CD1c-positive myeloid dendritic cell (primary cell): ENCODE results near the gene SRRM2.
A peak's percentile ranks its signal among the peaks of the same experiment; 100 is the strongest.

Source experiments
- DNase-seq: peaks from one replicate; pipeline ENCODE4 v3.0.0-alpha.2; 2016; ENCODE audit errors: extremely low spot score

Gene SRRM2

GRCh38 chr16:2777231-2777902, 24.9 kb downstream of the SRRM2 start, which contains the start of gene ELOB:
ELOB (minus strand) TSS chr16:2777280; CDS start chr16:2777239, 41 bp downstream.
- DNase-seq = peak; percentile 94

- DNase-seq = peak; percentile 22
These were observed 25.6 kb downstream of the SRRM2 start for GRCh38 chr16:2777903-2778629.

- DNase-seq = no peak
These were observed 26.2 kb downstream of the SRRM2 start for GRCh38 chr16:2778630-2778958.

DNA sequence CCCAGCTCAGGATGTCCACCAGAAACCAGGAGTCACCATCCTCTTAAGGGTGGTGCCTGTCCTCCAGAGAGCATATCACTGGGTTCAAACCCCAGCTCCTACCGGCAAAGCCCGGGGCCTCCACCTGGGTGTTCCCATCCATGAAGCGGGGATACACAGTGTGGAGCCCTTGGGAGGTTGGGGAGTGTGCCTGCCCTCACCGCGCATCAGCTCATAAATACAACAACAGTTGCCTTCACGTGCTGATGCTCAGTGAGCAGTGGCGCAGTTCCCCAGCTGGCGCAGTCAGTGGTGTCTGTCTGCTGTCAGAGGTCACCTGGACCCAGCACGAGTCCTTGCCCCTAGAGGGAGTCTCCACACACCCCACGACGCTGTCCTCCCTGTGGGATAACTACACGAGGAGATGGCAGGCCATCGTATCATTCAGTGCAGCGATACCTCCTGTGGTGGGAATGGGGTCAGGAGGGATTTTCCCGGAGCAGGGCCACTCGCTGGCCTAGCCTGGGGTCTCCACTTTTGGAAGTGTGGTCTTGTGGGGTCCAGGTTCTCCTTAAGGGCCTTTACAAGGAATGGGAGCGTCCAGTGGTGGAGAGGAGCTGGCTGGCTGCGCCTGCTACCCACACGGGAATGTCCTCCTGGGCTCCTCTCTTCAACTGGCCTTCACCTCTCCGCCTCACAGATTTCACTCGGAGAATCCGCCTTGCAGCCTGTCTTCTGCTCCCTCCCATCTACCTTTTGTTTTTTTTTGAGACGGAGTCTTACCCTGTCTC, 26.9 kb downstream of the SRRM2 start:
- no peak for DNase-seq

DNA sequence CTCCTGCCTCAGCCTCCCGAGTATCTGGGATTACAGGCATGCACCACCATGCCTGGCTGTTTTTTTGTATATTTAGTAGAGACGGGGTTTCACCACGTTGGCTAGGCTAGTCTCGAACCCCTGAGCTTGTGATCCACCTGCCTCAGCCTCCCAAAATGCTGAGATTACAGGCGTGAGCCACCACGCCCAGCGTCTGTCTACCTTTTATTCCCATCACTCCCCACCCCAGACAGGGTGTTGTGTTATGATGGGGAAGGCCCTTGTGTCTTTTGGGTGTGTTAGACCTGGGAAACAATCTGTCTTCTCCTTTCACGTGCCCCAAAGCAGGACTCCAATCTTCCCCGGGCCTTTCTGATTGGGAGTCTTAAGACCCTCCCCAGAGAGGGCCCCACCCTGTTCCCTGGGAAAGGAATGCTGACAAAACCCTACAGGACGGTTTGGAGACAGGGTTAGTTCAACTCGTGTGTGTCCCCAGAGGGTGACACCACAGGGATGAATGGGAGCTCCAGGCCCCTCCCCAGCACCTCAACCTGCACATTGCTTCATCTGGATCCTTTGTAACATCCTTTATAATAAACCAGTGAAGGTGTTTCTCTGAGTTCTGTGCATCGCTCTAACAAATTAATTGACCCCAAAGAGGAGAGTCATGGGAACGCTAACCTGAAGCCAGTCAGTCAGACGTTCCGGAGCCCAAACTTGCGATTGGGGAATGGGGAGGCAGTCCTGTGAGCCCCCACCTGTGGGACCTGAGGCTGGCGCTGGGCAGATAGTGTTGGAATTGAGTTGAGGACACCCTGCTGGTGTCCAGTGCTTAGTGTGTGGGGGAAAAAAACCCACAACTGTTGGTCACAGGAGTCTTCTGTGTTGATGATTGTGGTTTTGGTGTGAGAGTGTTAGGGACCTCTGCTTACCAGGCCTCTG, 27.8 kb downstream of the SRRM2 start:
- no peak for DNase-seq

DNA sequence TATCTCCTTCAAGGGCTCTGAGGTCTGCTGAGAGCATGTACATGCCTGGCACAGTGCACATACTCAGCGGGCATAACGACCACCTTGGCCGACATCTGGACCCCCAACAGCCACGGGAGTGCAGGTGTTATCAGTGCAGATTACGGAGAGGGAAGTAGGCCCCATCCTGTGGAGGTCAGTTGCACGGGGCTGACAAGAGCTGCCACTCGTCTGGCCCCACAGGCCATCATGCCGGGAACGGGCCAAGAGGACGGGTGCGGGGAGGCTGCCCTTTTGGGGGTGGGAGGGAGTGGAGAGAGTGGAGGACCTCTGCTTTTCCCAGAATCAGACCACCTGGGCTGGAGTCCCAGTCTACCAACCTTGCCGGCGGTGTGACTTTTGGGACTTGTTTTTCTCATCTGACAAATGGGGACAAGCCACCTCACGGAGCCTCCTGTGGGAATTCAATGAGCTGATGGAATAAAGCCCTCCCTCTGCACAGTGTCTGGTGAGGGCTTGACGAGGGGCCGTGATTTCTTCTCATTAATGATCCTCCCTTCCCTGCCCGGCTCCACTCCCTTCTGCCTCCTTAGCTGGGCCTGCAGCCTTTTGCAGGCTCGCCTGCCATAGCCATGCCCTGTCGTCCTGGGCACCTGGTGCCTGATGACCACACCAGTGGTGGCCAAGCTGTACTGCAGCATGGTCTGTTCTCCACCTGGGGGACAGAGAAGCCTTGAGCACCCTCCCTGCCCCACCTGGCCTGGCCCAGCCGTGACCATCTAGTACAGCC, 30.3 kb downstream of the SRRM2 start:
- no peak for DNase-seq

DNA sequence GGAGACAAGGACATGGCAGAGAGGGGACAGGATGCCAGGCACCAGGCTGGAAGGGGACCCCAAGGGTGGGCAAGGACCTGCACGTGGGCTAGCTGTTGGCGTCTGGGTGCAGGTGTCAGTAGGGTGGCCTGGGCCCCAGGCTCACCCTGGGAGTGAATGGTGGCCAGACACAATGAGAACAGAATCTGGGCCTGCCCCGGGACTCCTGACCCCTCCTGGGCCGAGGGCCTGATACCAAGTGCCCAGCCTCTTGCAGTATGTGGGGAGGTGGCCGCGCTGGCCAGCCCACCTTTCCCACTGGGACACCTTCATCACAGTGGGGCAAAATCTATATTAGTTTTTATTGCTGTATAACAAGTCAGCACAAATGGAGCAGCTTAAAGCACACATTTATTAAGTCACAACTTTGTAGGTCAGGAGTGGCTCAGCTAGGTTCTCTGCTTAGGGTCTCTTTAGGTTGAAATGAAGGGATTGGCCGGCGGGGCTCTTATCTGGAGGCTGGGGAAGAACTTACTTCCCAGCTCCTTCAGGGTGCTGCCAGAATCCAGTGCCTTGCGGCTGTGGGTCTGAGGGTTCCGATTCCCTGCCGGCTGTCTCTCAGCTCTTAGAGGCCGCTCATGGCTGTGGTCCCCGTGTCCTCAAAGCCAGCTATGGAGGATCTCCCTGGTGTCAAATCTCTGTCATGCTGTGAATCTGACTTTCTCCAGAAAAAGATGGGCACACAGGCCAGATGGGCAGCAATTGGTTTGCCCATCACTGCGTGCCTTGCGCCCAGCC, 31.3 kb downstream of the SRRM2 start:
- no peak for DNase-seq

GRCh38 chr16:2784358-2785100, 32.1 kb downstream of the SRRM2 start:
- DNase-seq = no peak

- DNase-seq = peak; percentile 54
These were observed 32.9 kb downstream of the SRRM2 start for GRCh38 chr16:2785101-2785991.

- no peak for DNase-seq
These were observed 33.8 kb downstream of the SRRM2 start for GRCh38 chr16:2786061-2786825.

DNA sequence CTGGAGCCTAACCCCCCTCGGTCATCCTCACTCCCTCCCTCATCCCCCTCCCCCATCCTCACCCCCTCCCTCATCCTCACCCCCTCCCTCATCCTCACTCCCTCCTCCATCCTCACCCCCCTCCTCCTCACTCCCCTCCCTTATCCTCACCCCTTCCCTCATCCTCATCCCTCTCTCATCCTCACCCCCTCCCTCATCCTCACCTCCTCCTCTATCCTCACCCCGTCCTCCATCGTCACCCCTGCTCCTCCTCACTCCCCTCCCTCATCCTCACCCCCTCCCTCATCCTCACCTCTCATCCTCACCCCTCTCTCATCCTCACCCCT, 34.4 kb downstream of the SRRM2 start:
- DNase-seq = no peak

DNA sequence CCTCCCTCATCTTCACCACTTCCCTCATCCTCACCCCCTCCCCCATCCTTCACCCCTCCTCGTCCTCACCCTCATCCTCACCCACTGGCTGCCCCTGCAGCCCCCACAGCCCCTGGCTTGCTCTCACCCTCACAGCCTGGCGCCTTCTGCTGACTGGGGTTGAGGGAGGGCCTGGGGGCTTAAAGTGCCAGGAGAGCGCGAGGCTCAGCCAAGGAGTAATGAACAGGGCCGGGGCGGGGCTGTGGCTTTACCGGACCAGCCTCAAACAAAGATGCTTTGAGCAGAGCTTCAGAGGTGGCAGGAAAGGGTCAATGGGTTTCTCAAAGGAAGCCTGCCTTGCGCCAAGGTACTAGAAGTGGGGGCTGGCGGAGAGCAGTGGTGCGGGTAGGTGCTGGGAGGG, 35.0 kb downstream of the SRRM2 start, which contains the start of gene PRSS33:
PRSS33 (minus strand) TSS at position 155 of the 400 bp plus-strand sequence. CDS start 1,013 bp downstream, outside the sequence.
- DNase-seq = no peak

DNA sequence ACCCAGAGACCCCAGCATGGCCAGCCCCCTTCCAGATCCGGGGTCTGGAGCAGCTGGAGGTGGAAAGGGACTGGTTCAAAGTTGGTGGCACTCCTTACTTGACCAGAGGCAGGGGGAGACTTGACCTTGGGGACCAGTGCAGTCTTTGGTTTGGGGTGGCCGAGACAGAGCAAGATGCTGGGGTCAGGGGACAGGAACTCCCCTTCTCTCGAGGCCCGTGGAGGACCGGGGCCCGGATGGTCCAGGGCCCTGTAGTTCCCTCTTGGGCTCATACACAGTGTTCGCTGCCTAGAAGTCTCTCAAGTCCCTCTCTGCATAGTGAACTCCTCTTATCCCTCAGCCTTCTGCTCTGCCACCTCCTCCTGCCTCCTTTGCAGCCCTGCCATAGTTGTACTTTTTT, 35.5 kb downstream of the SRRM2 start:
- DNase-seq = no peak

DNA sequence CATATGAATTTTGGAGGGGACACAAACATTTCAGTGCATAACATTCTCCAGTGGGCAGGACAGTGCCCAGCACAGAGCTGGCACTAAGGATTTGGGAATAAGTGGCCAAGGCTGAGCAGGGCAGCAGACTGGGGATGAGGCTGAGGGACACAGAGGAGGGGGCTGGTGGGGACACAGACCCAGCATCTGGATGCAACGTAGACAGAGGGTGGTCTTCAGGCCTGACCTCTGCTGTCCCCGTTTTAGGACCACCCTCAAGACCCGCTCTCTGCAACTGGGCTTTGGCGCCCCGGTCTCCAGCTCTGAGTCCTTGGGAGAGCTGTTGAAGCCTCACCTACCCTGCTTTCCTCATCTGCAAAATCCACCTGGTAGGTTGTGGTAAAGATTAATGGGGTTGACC, 38.2 kb downstream of the SRRM2 start:
- no peak for DNase-seq

DNA sequence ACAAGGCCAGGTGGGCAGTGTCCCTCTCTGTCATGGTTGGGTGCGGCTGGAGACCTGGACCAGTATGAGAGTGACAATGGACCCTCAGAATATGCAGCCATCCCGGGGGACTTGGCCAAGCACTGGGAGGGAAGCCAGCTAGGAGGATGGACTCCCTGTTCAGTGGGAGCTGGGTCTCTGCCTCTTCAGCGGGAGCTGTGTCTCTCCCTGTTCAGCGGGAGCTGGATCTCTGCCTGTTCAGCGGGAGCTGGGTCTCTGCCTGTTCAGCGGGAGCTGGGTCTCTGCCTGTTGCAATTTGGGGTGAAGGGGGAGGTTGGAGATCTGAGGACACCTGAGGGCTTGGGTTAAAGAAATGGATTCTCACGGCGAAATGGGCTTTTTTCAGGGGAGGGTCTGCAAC, 38.7 kb downstream of the SRRM2 start:
- no peak for DNase-seq

GRCh38 chr16:2792940-2793339, 40.5 kb downstream of the SRRM2 start:
- peak; percentile 75 for DNase-seq

DNA sequence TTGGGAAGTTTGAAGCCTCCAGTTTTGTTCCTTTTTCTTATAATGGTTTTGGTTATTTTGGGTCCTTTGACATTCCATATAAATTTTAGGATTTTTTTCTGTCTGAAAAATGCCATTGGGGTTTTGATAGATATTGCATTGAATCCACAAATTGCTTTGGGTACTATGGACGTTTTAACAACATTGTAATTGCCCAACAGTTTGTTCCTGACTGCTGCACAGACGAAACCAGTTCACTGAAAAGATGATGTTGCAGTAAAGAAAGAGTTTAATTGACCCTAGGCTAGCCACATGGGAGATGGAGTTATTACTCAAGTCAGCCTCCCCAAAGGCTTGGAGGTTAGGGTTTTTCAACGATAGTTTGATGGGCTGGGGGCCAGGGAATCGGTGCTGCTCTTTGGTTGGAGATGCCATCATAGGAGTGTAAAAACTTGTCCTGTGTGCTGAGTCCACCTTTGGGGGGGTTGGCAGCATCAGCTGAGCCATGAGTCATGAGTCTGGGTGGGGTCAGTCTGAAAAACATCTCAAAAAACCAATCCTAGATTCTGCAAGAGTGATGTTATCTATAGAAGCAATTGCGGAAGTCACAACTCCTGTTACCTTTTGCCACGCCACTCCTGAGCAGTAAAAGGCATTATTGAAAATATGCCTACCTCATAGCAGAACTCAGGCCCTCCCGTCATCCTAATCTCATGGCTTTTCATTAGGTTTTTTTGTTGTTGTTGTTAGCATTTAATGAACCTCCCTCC, 43.1 kb downstream of the SRRM2 start:
- DNase-seq = peak; percentile 45
